Stimulated activated CD4-positive, alpha-beta T cell treated with anti-CD3 and anti-CD28 coated beads, Interleukin-1b, Interleukin-23, amount 100 ng/mL, for 1 hour (primary cell): Measurements from ENCODE around the gene ANGPTL4.
"Not testable (repeated sequence)": the region's sequence is repeated elsewhere in the genome, so short reads cannot be mapped to it uniquely, and the experiment has no call there.

Source experiments
- DNase-seq, 2 donors: peaks; one replicate each; pipeline ENCODE4 v3.0.0-alpha.2; 2020; ENCODE audit warnings: low read depth in 2 of 2

ANGPTL4 gene

GRCh38 chr19:8361921-8362793 lies 1.8 kb upstream of the ANGPTL4 start:
- DNase-seq, result no peak

GRCh38 chr19:8366121-8366581 lies 2.2 kb downstream of the ANGPTL4 start:
- no peak for DNase-seq

GRCh38 chr19:8366961-8367326 lies 3.0 kb downstream of the ANGPTL4 start:
- DNase-seq, result no peak

- no peak for DNase-seq
Observed at GRCh38 chr19:8367327-8368001, 3.5 kb downstream of the ANGPTL4 start.

- DNase-seq, result no peak
Observed at GRCh38 chr19:8370176-8371010, 6.4 kb downstream of the ANGPTL4 start.

GRCh38 chr19:8371011-8371804 lies 7.3 kb downstream of the ANGPTL4 start:
- DNase-seq, result no peak

- DNase-seq, result no peak
Observed at GRCh38 chr19:8373867-8374813, 10.2 kb downstream of the ANGPTL4 start.

GRCh38 chr19:8375766-8376165 lies 11.8 kb downstream of the ANGPTL4 start:
- DNase-seq, result not testable (repeated sequence)

- not testable (repeated sequence) for DNase-seq
Observed at GRCh38 chr19:8376373-8376974, 12.5 kb downstream of the ANGPTL4 start.

- no peak for DNase-seq
Observed at GRCh38 chr19:8377598-8377997, 13.6 kb downstream of the ANGPTL4 start.

- not testable (repeated sequence) for DNase-seq
Observed at GRCh38 chr19:8379156-8379891, 15.4 kb downstream of the ANGPTL4 start.

GRCh38 chr19:8384569-8384968 lies 20.6 kb downstream of the ANGPTL4 start:
- DNase-seq, result not testable (repeated sequence)

GRCh38 chr19:8385103-8385502 lies 21.1 kb downstream of the ANGPTL4 start:
- not testable (repeated sequence) for DNase-seq

GRCh38 chr19:8385566-8385965 lies 21.6 kb downstream of the ANGPTL4 start:
- not testable (repeated sequence) for DNase-seq

- DNase-seq, result not testable (repeated sequence)
Observed at GRCh38 chr19:8386419-8386818, 22.5 kb downstream of the ANGPTL4 start.

GRCh38 chr19:8386990-8387389 lies 23.0 kb downstream of the ANGPTL4 start:
- no peak for DNase-seq

- DNase-seq, result no peak
Observed at GRCh38 chr19:8387688-8388611, 24.0 kb downstream of the ANGPTL4 start.

GRCh38 chr19:8388612-8388958 lies 24.6 kb downstream of the ANGPTL4 start:
- no peak for DNase-seq
